GM12891 (cell line): Measurements from ENCODE around the gene DDX19B.

Source experiments
- PAX5 ChIP-seq: IDR thresholded peaks from 2 replicates; pipeline ENCODE4 v1.6.1; 2011; ENCODE audit warnings: low read length, moderate library complexity, mild to moderate bottlenecking; ENCODE audit not compliant: insufficient read depth, severe bottlenecking
- POLR2A ChIP-seq: IDR thresholded peaks from 2 replicates; pipeline ENCODE4 v1.6.1; 2011; ENCODE audit warnings: low read depth, low read length, control low read depth
- POLR2AphosphoS5 ChIP-seq: IDR thresholded peaks from 2 replicates; pipeline ENCODE4 v1.6.1; 2011; ENCODE audit warnings: low read depth, low read length, control low read depth
- POU2F2 ChIP-seq: IDR thresholded peaks from 2 replicates; pipeline ENCODE4 v1.6.1; 2011; ENCODE audit warnings: low read depth, mild to moderate bottlenecking, control low read depth, low read length, moderate library complexity
- SPI1 ChIP-seq: IDR thresholded peaks from 2 replicates; pipeline ENCODE4 v1.6.1; 2011; ENCODE audit warnings: low read depth, low read length, control low read depth
- TAF1 ChIP-seq: IDR thresholded peaks from 2 replicates; pipeline ENCODE4 v1.6.1; 2011; ENCODE audit warnings: low read depth, low read length, control low read depth

- TF ChIP-seq POLR2AphosphoS5 (no peak), POLR2A (no peak), TAF1 (no peak), SPI1 (no peak), PAX5 (no peak), POU2F2 (no peak)
Measured at GRCh38 chr16:70276392-70276791, 22.6 kb upstream of the DDX19B start.
